ENCODE results near the gene BAK1.

BAK1 gene

GRCh38 chr6:33549896-33550295 is 30.2 kb downstream of the BAK1 start:
- Histone ChIP-seq H4K91ac (ENCODE audit: low read length) (no peak overlapping the region), H3K27ac (ENCODE audit: low read length, poor library complexity, severe bottlenecking) (no peak overlapping the region), H4K8ac (ENCODE audit: low read length) (no peak overlapping the region), H2BK120ac (ENCODE audit: low read depth, low read length) (no peak overlapping the region), H3K4ac (ENCODE audit: low read depth in 1 of 2, low read length in 2 of 2) (no peak overlapping the region), H3K4me2 (ENCODE audit: low read length, poor library complexity, severe bottlenecking) (no peak overlapping the region), H2BK5ac (ENCODE audit: low read depth, low read length, poor library complexity, severe bottlenecking) (no peak overlapping the region), H3K27me3 (ENCODE audit: control insufficient read depth in 1 of 2, insufficient read depth in 1 of 2, low read length in 2 of 2) (peaks cover 0 to 2% of the 10 kb centered on the region in 2 experiments), H2AFZ (ENCODE audit: low read depth, low read length) (no peak overlapping the region), H3K79me1 (replicated peaks; ENCODE audit: low read length, poor library complexity, severe bottlenecking) (no peaks in the 10 kb centered on the region), H3K23ac (ENCODE audit: low read length in 2 of 2) (no peak overlapping the region), H2BK12ac (ENCODE audit: low read length in 2 of 2) (no peak overlapping the region), H3K4me1 (ENCODE audit: control insufficient read depth, insufficient read depth, low read depth, low read length) (no peaks in the 10 kb centered on the region), H3K18ac (ENCODE audit: low read depth in 1 of 2, low read length in 2 of 2) (no peak overlapping the region), H3K14ac (ENCODE audit: low read length in 2 of 2) (no peak overlapping the region), H3K9me3 (ENCODE audit: control insufficient read depth, low read length) (no peaks in the 10 kb centered on the region), H3K36me3 (ENCODE audit: control insufficient read depth in 1 of 2, insufficient read depth in 2 of 2, low read depth in 1 of 2, low read length in 2 of 2) (no peaks in the 10 kb centered on the region), H3K4me3 (ENCODE audit: insufficient read depth in 1 of 2, low read depth in 1 of 2, low read length in 2 of 2) (no peak overlapping the region), H2BK15ac (ENCODE audit: low read depth, poor library complexity, severe bottlenecking) (no peak overlapping the region), H2AK5ac (ENCODE audit: low read length, severe bottlenecking) (no peak overlapping the region), H3K9ac (ENCODE audit: low read length) (no peak overlapping the region)
- no peak for DNase-seq
- 88% methylated on average over 1 of the region's 2 CpGs for WGBS

GRCh38 chr6:33549196-33549595 is 30.9 kb downstream of the BAK1 start:
- no peak overlapping the region for H2BK15ac ChIP-seq (ENCODE audit: low read depth, poor library complexity, severe bottlenecking)
- H3K9ac ChIP-seq (ENCODE audit: low read length) = no peak overlapping the region

GRCh38 chr6:33547499-33547898 is 32.6 kb downstream of the BAK1 start:
- WGBS = 5% methylated on average over 1 of the region's 2 CpGs

More at GRCh38 chr6:33549196-33549595, 30.9 kb downstream of the BAK1 start:
- H3K14ac ChIP-seq (ENCODE audit: low read length in 2 of 2) = no peak overlapping the region
- H3K18ac ChIP-seq (ENCODE audit: low read depth in 1 of 2, low read length in 2 of 2) = no peak overlapping the region
- WGBS = 78% methylated on average over 8 of the region's 8 CpGs
- H3K27ac ChIP-seq (ENCODE audit: low read length, poor library complexity, severe bottlenecking) = no peak overlapping the region
- no peak overlapping the region for H2BK120ac ChIP-seq (ENCODE audit: low read depth, low read length)
- no peaks in the 10 kb centered on the region for H3K79me1 ChIP-seq (replicated peaks; ENCODE audit: low read length, poor library complexity, severe bottlenecking)
- H3K9me3 ChIP-seq (ENCODE audit: control insufficient read depth, low read length) = no peaks in the 10 kb centered on the region
- no peaks in the 10 kb centered on the region for H3K4me1 ChIP-seq (ENCODE audit: control insufficient read depth, insufficient read depth, low read depth, low read length)
- H4K8ac ChIP-seq (ENCODE audit: low read length) = no peak overlapping the region
- H3K27me3 ChIP-seq (ENCODE audit: control insufficient read depth in 1 of 2, insufficient read depth in 1 of 2, low read length in 2 of 2) = peaks cover 0 to 2% of the 10 kb centered on the region in 2 experiments
- no peak for DNase-seq
- no peak overlapping the region for H2BK5ac ChIP-seq (ENCODE audit: low read depth, low read length, poor library complexity, severe bottlenecking)
- H4K91ac ChIP-seq (ENCODE audit: low read length) = no peak overlapping the region
- H2AK5ac ChIP-seq (ENCODE audit: low read length, severe bottlenecking) = no peak overlapping the region
- no peak overlapping the region for H2BK12ac ChIP-seq (ENCODE audit: low read length in 2 of 2)
- no peak overlapping the region for H3K4me2 ChIP-seq (ENCODE audit: low read length, poor library complexity, severe bottlenecking)
- H3K23ac ChIP-seq (ENCODE audit: low read length in 2 of 2) = no peak overlapping the region
- H2AFZ ChIP-seq (ENCODE audit: low read depth, low read length) = no peak overlapping the region
- H3K4ac ChIP-seq (ENCODE audit: low read depth in 1 of 2, low read length in 2 of 2) = no peak overlapping the region
- no peak overlapping the region for H3K4me3 ChIP-seq (ENCODE audit: insufficient read depth in 1 of 2, low read depth in 1 of 2, low read length in 2 of 2)
- no peaks in the 10 kb centered on the region for H3K36me3 ChIP-seq (ENCODE audit: control insufficient read depth in 1 of 2, insufficient read depth in 2 of 2, low read depth in 1 of 2, low read length in 2 of 2)

GRCh38 chr6:33546766-33547165 is 33.3 kb downstream of the BAK1 start:
- H3K4ac ChIP-seq (ENCODE audit: low read depth in 1 of 2, low read length in 2 of 2) = no peak overlapping the region
- 90% methylated on average over 3 of the region's 5 CpGs for WGBS

More at GRCh38 chr6:33547499-33547898, 32.6 kb downstream of the BAK1 start:
- no peak for DNase-seq
- Histone ChIP-seq H2BK120ac (ENCODE audit: low read depth, low read length) (no peak overlapping the region), H3K4me3 (ENCODE audit: insufficient read depth in 1 of 2, low read depth in 1 of 2, low read length in 2 of 2) (no peak overlapping the region), H3K9ac (ENCODE audit: low read length) (no peak overlapping the region), H2AFZ (ENCODE audit: low read depth, low read length) (no peak overlapping the region), H3K27ac (ENCODE audit: low read length, poor library complexity, severe bottlenecking) (no peak overlapping the region), H3K18ac (ENCODE audit: low read depth in 1 of 2, low read length in 2 of 2) (no peak overlapping the region), H3K27me3 (ENCODE audit: control insufficient read depth in 1 of 2, insufficient read depth in 1 of 2, low read length in 2 of 2) (peaks cover 0 to 2% of the 10 kb centered on the region in 2 experiments), H2BK15ac (ENCODE audit: low read depth, poor library complexity, severe bottlenecking) (no peak overlapping the region), H3K14ac (ENCODE audit: low read length in 2 of 2) (no peak overlapping the region), H2BK12ac (ENCODE audit: low read length in 2 of 2) (no peak overlapping the region), H4K91ac (ENCODE audit: low read length) (no peak overlapping the region), H3K79me1 (replicated peaks; ENCODE audit: low read length, poor library complexity, severe bottlenecking) (no peaks in the 10 kb centered on the region), H4K8ac (ENCODE audit: low read length) (no peak overlapping the region), H3K4me1 (ENCODE audit: control insufficient read depth, insufficient read depth, low read depth, low read length) (no peaks in the 10 kb centered on the region), H3K4me2 (ENCODE audit: low read length, poor library complexity, severe bottlenecking) (no peak overlapping the region), H3K36me3 (ENCODE audit: control insufficient read depth in 1 of 2, insufficient read depth in 2 of 2, low read depth in 1 of 2, low read length in 2 of 2) (no peaks in the 10 kb centered on the region), H2BK5ac (ENCODE audit: low read depth, low read length, poor library complexity, severe bottlenecking) (no peak overlapping the region), H3K9me3 (ENCODE audit: control insufficient read depth, low read length) (no peaks in the 10 kb centered on the region), H3K4ac (ENCODE audit: low read depth in 1 of 2, low read length in 2 of 2) (no peak overlapping the region), H3K23ac (ENCODE audit: low read length in 2 of 2) (no peak overlapping the region), H2AK5ac (ENCODE audit: low read length, severe bottlenecking) (no peak overlapping the region)

More at GRCh38 chr6:33546766-33547165, 33.3 kb downstream of the BAK1 start:
- no peak overlapping the region for H3K27ac ChIP-seq (ENCODE audit: low read length, poor library complexity, severe bottlenecking)
- no peak overlapping the region for H2AK5ac ChIP-seq (ENCODE audit: low read length, severe bottlenecking)
- no peak overlapping the region for H3K4me2 ChIP-seq (ENCODE audit: low read length, poor library complexity, severe bottlenecking)
- H3K27me3 ChIP-seq (ENCODE audit: control insufficient read depth in 1 of 2, insufficient read depth in 1 of 2, low read length in 2 of 2) = peaks cover 0 to 2% of the 10 kb centered on the region in 2 experiments
- no peaks in the 10 kb centered on the region for H3K4me1 ChIP-seq (ENCODE audit: control insufficient read depth, insufficient read depth, low read depth, low read length)
- no peaks in the 10 kb centered on the region for H3K36me3 ChIP-seq (ENCODE audit: control insufficient read depth in 1 of 2, insufficient read depth in 2 of 2, low read depth in 1 of 2, low read length in 2 of 2)
- H3K4me3 ChIP-seq (ENCODE audit: insufficient read depth in 1 of 2, low read depth in 1 of 2, low read length in 2 of 2) = no peak overlapping the region
- no peak for DNase-seq
- no peaks in the 10 kb centered on the region for H3K9me3 ChIP-seq (ENCODE audit: control insufficient read depth, low read length)
- H2BK12ac ChIP-seq (ENCODE audit: low read length in 2 of 2) = no peak overlapping the region
- H4K8ac ChIP-seq (ENCODE audit: low read length) = no peak overlapping the region
- H2BK15ac ChIP-seq (ENCODE audit: low read depth, poor library complexity, severe bottlenecking) = no peak overlapping the region
- no peak overlapping the region for H3K18ac ChIP-seq (ENCODE audit: low read depth in 1 of 2, low read length in 2 of 2)
- H3K23ac ChIP-seq (ENCODE audit: low read length in 2 of 2) = no peak overlapping the region
- H3K9ac ChIP-seq (ENCODE audit: low read length) = no peak overlapping the region
- H3K14ac ChIP-seq (ENCODE audit: low read length in 2 of 2) = no peak overlapping the region
- no peaks in the 10 kb centered on the region for H3K79me1 ChIP-seq (replicated peaks; ENCODE audit: low read length, poor library complexity, severe bottlenecking)
- no peak overlapping the region for H2BK5ac ChIP-seq (ENCODE audit: low read depth, low read length, poor library complexity, severe bottlenecking)
- no peak overlapping the region for H2BK120ac ChIP-seq (ENCODE audit: low read depth, low read length)
- H2AFZ ChIP-seq (ENCODE audit: low read depth, low read length) = no peak overlapping the region
- no peak overlapping the region for H4K91ac ChIP-seq (ENCODE audit: low read length)

All from mesenchymal stem cell (in vitro differentiated cells and primary cell).